ENCODE data around the gene ATP5F1B.

ATP5F1B gene

GRCh38 chr12:56687223-56688128, 41.7 kb upstream of the ATP5F1B start:
- peaks cover 36% of the 10 kb centered on the region for H3K4me1 ChIP-seq (ENCODE audit: low read depth, poor library complexity, severe bottlenecking)
- H3K4me2 ChIP-seq = peak overlapping the region; percentile 73
- peak overlapping the region; percentile 90 for H3K4me3 ChIP-seq (IDR thresholded peaks at IDR 0.05; ENCODE audit: insufficient read depth, low read depth, low read length)
- peaks cover 11% of the 10 kb centered on the region for H4K20me1 ChIP-seq (ENCODE audit: insufficient read depth)
- TF ChIP-seq, protein P1, sequence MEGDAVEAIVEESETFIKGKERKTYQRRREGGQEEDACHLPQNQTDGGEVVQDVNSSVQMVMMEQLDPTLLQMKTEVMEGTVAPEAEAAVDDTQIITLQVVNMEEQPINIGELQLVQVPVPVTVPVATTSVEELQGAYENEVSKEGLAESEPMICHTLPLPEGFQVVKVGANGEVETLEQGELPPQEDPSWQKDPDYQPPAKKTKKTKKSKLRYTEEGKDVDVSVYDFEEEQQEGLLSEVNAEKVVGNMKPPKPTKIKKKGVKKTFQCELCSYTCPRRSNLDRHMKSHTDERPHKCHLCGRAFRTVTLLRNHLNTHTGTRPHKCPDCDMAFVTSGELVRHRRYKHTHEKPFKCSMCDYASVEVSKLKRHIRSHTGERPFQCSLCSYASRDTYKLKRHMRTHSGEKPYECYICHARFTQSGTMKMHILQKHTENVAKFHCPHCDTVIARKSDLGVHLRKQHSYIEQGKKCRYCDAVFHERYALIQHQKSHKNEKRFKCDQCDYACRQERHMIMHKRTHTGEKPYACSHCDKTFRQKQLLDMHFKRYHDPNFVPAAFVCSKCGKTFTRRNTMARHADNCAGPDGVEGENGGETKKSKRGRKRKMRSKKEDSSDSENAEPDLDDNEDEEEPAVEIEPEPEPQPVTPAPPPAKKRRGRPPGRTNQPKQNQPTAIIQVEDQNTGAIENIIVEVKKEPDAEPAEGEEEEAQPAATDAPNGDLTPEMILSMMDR (conservative IDR thresholded peaks at IDR 0.05; ENCODE audit: low read depth, low read length) = no peak; the same call in 1 of the 2 replicates
- no peaks in the 10 kb centered on the region for H3K27me3 ChIP-seq (ENCODE audit: insufficient read depth, low read depth)
- peaks cover 25% of the 10 kb centered on the region for H3K36me3 ChIP-seq (ENCODE audit: insufficient read depth)
- H3K79me2 ChIP-seq (ENCODE audit: insufficient read depth, low read depth) = peaks cover 63% of the 10 kb centered on the region
- peak overlapping the region; percentile 98 for H3K27ac ChIP-seq
- H3K9ac ChIP-seq = peak overlapping the region; percentile 99
- no peak overlapping the region for H2AFZ ChIP-seq (ENCODE audit: low read depth)

DNA sequence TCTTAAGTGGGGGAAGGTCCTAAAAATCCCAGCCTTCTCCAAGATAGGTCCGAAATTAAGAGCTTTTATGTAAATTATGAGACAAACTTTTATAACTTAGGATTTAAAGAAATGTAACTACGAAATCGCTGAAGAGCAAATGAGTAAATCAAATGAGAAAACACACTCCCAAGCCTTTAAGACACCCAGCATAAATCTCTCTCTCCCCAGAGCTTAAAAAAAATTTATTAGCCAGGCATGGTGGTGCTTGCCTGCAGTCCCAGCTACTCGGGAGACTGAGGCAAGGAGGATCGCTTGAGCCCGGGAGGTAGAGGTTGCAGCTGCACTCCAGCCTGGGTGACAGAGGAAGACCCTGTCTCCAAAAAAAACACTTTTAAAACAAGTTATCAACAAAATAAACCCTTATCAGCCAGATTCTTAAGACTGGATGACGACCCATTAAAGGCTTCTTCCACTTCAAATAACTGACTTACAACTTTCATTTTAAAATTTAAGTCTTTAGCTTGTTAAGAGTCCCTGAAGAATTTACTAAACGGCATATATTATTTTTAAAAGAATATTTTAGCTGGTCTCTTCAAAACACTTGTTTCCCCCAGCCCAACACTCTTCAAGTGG, 39.1 kb upstream of the ATP5F1B start:
- peaks cover 45% of the 10 kb centered on the region for H3K36me3 ChIP-seq (ENCODE audit: insufficient read depth)
- H3K79me2 ChIP-seq (ENCODE audit: insufficient read depth, low read depth) = peaks cover 82% of the 10 kb centered on the region
- H2AFZ ChIP-seq (ENCODE audit: low read depth) = no peak overlapping the region
- H3K27ac ChIP-seq = peak overlapping the region; percentile 98
- TF ChIP-seq, protein P1 (conservative IDR thresholded peaks at IDR 0.05; ENCODE audit: low read depth, low read length) = no peak
- peaks cover 51% of the 10 kb centered on the region for H3K4me1 ChIP-seq (ENCODE audit: low read depth, poor library complexity, severe bottlenecking)
- H3K27me3 ChIP-seq (ENCODE audit: insufficient read depth, low read depth) = no peaks in the 10 kb centered on the region
- peak overlapping the region; percentile 99 for H3K9ac ChIP-seq
- peak overlapping the region; percentile 73 for H3K4me2 ChIP-seq
- no peak overlapping the region for H3K4me3 ChIP-seq (IDR thresholded peaks at IDR 0.05; ENCODE audit: insufficient read depth, low read depth, low read length)
- peaks cover 36% of the 10 kb centered on the region for H4K20me1 ChIP-seq (ENCODE audit: insufficient read depth)

GRCh38 chr12:56682323-56682722, 36.5 kb upstream of the ATP5F1B start:
- Histone ChIP-seq H3K27me3 (ENCODE audit: insufficient read depth, low read depth) (no peaks in the 10 kb centered on the region), H3K4me1 (ENCODE audit: low read depth, poor library complexity, severe bottlenecking) (peaks cover 75% of the 10 kb centered on the region), H4K20me1 (ENCODE audit: insufficient read depth) (peaks cover 62% of the 10 kb centered on the region), H3K36me3 (ENCODE audit: insufficient read depth) (peaks cover 63% of the 10 kb centered on the region), H3K9ac (no peak overlapping the region; the same call in 1 of the 2 replicates), H3K4me3 (IDR thresholded peaks at IDR 0.05; ENCODE audit: insufficient read depth, low read depth, low read length) (no peak overlapping the region), H3K79me2 (ENCODE audit: insufficient read depth, low read depth) (peaks cover 100% of the 10 kb centered on the region), H3K27ac (peak overlapping the region; percentile 98; the same call in 1 of the 2 replicates), H3K4me2 (peak overlapping the region; percentile 73; the same call in 1 of the 2 replicates), H2AFZ (ENCODE audit: low read depth) (no peak overlapping the region)
- TF ChIP-seq, protein P1 (conservative IDR thresholded peaks at IDR 0.05; ENCODE audit: low read depth, low read length) = no peak

DNA sequence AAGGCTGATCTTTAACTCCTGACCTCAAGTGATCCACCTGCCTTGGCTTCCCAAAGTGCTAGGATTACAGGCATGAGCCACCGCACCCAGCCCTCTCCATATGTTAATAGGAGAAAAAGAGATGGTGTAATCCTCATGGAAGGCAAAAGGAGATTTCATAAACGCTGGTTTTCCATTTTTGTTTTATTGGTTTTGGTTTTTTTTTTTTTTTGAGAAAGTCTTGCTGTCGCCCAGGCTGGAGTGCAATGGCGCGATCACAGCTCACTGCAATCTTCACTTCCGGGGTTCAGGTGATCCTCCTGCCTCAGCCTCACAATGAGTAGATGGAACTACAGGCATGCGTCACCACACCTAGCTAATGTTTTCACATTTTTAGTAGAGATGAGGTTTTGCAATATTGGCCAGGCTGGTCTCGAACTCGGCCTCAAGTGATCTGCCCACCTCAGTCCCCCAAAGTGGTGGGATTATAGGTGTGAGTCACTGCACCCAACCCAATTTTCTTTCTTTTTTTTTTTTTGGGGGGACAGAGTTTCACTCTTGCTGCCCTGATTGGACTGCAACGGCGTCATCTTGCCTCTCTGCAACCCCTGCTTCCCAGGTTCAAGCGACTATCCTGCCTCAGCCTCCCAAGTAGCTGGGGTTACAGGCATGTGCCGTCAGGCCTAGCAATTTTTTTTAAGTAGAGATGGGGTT, 34.2 kb upstream of the ATP5F1B start:
- H4K20me1 ChIP-seq (ENCODE audit: insufficient read depth) = peaks cover 82% of the 10 kb centered on the region
- peak overlapping the region; percentile 25; the same call in 1 of the 2 replicates for H3K27ac ChIP-seq
- TF ChIP-seq, protein P1 (conservative IDR thresholded peaks at IDR 0.05; ENCODE audit: low read depth, low read length) = no peak
- peaks cover 55% of the 10 kb centered on the region for H3K36me3 ChIP-seq (ENCODE audit: insufficient read depth)
- H3K4me2 ChIP-seq = peak overlapping the region; percentile 24; the same call in 1 of the 2 replicates
- H3K79me2 ChIP-seq (ENCODE audit: insufficient read depth, low read depth) = peaks cover 100% of the 10 kb centered on the region
- H2AFZ ChIP-seq (ENCODE audit: low read depth) = no peak overlapping the region
- peaks cover 94% of the 10 kb centered on the region for H3K4me1 ChIP-seq (ENCODE audit: low read depth, poor library complexity, severe bottlenecking)
- no peak overlapping the region for H3K4me3 ChIP-seq (IDR thresholded peaks at IDR 0.05; ENCODE audit: insufficient read depth, low read depth, low read length)
- no peaks in the 10 kb centered on the region for H3K27me3 ChIP-seq (ENCODE audit: insufficient read depth, low read depth)
- no peak overlapping the region for H3K9ac ChIP-seq
